Astrocyte (in vitro differentiated cells and primary cell): ENCODE results near the gene CD46. TPM values are rescaled to one million over a fixed set of nuclear protein-coding genes. Genes with fewer than 3 reads are reported as not detected.

Source experiments
- DNase-seq: peaks from one replicate; pipeline ENCODE4 v3.0.0-alpha.2; 2010; ENCODE audit warnings: low read depth
- FAIRE-seq: peaks from 2 replicates; lab custom pipeline; 2011; peaks lifted over from hg19 to GRCh38; lab: Jason Lieb, UNC
- H2AFZ ChIP-seq: 2 replicates; pipeline ENCODE4 v1.6.0; 2012; ENCODE audit warnings: low read depth, low read length, inconsistent platforms
- H3K27ac ChIP-seq: 2 replicates; pipeline ENCODE4 v1.5.1; 2011; ENCODE audit warnings: low read depth, low read length, inconsistent platforms
- H3K27me3 ChIP-seq: 2 replicates; pipeline ENCODE4 v1.6.0; 2011; ENCODE audit warnings: low read length, inconsistent platforms; ENCODE audit not compliant: insufficient read depth
- H3K36me3 ChIP-seq: 2 replicates; pipeline ENCODE4 v1.5.1; 2011; ENCODE audit warnings: low read length, inconsistent platforms; ENCODE audit not compliant: insufficient read depth
- H3K4me1 ChIP-seq: 2 replicates; pipeline ENCODE4 v1.5.1; 2011; ENCODE audit warnings: low read length, inconsistent platforms; ENCODE audit not compliant: insufficient read depth
- H3K4me2 ChIP-seq: 2 replicates; pipeline ENCODE4 v1.6.0; 2012; ENCODE audit warnings: low read length, inconsistent platforms
- H3K4me3 ChIP-seq: 2 replicates; pipeline ENCODE4 v1.5.1; 2011; ENCODE audit warnings: low read depth, mild to moderate bottlenecking, low read length, inconsistent platforms; ENCODE audit not compliant: insufficient read depth
- H3K79me2 ChIP-seq: 2 replicates; pipeline ENCODE4 v1.6.0; 2012; ENCODE audit warnings: mild to moderate bottlenecking, low read length, inconsistent platforms; ENCODE audit not compliant: insufficient read depth
- H3K9ac ChIP-seq: 2 replicates; pipeline ENCODE4 v1.6.0; 2012; ENCODE audit warnings: mild to moderate bottlenecking, low read length, inconsistent platforms
- H3K9me3 ChIP-seq: 2 replicates; pipeline ENCODE4 v1.5.1; 2012; ENCODE audit warnings: low read depth, mild to moderate bottlenecking, low read length, inconsistent platforms; ENCODE audit not compliant: insufficient read depth
- H4K20me1 ChIP-seq: 2 replicates; pipeline ENCODE4 v1.6.0; 2012; ENCODE audit warnings: low read length, inconsistent platforms; ENCODE audit not compliant: insufficient read depth
- H3K27ac Mint-ChIP-seq: one replicate; pipeline ENCODE4 v1.8.0; 2021; ENCODE audit warnings: mild to moderate bottlenecking, mixed read lengths; ENCODE audit not compliant: unreplicated experiment
- H3K27me3 Mint-ChIP-seq: one replicate; pipeline ENCODE4 v1.8.0; 2021; ENCODE audit warnings: low read depth, mixed read lengths; ENCODE audit not compliant: unreplicated experiment
- H3K36me3 Mint-ChIP-seq: one replicate; pipeline ENCODE4 v1.8.0; 2021; ENCODE audit warnings: low read depth, mixed read lengths; ENCODE audit not compliant: unreplicated experiment
- H3K4me1 Mint-ChIP-seq: one replicate; pipeline ENCODE4 v1.8.0; 2021; ENCODE audit warnings: low read depth, mixed read lengths; ENCODE audit not compliant: unreplicated experiment
- H3K4me3 Mint-ChIP-seq: one replicate; pipeline ENCODE4 v1.8.0; 2021; ENCODE audit warnings: mild to moderate bottlenecking, moderate library complexity, mixed read lengths; ENCODE audit not compliant: unreplicated experiment
- H3K9me3 Mint-ChIP-seq: one replicate; pipeline ENCODE4 v1.8.0; 2021; ENCODE audit warnings: mild to moderate bottlenecking, mixed read lengths; ENCODE audit not compliant: unreplicated experiment
- EZH2 ChIP-seq: IDR thresholded peaks from 2 replicates; pipeline ENCODE4 v1.6.1; 2012; ENCODE audit warnings: mild to moderate bottlenecking, low read length, inconsistent platforms; ENCODE audit not compliant: insufficient read depth
- total RNA-seq: library from RNA; stranded (reverse); gene quantifications from 2 replicates; pipeline ENCODE4 v1.2.1, GENCODE V29; 2021
- TF ChIP-seq, protein P1 (sequence below): IDR thresholded peaks from 2 replicates; pipeline ENCODE4 v1.5.1; 2011; ENCODE audit warnings: low read depth, mild to moderate bottlenecking, inconsistent platforms, low read length, moderate library complexity; ENCODE audit not compliant: insufficient read depth

CD46 gene
- total RNA-seq, 1 donor from 2014 or later: 176 TPM

DNA sequence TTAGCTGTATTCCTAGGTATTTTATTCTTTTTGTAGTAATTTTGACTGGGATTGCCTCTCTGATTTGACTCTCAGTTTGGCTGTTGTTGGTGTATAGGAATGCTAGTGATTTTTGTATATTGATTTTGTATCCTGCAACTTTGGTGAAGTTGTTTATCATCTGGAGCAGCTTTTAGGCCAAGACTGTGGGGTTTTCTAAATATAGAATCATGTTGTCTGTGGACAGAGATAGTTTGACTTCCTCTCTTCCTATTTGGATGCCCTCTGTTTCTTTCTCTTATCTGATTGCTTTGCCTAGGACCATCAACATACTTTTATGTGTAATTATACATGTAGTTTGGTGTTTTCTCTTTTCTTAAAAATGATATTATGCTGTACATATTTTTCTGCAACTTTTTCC, 27.2 kb downstream of the CD46 start:
- no peak overlapping the region for H3K27ac ChIP-seq
- peaks cover 12% of the 10 kb centered on the region for H4K20me1 ChIP-seq
- no peak for DNase-seq
- no peaks in the 10 kb centered on the region for H3K9me3 ChIP-seq
- no peak overlapping the region for H3K9ac ChIP-seq
- H3K4me1 ChIP-seq: no peaks in the 10 kb centered on the region
- no peak overlapping the region for H3K27ac Mint-ChIP-seq
- no peaks in the 10 kb centered on the region for H3K9me3 Mint-ChIP-seq
- FAIRE-seq: no peak
- no peaks in the 10 kb centered on the region for H3K27me3 ChIP-seq
- no peaks in the 10 kb centered on the region for H3K36me3 ChIP-seq
- no peak for TF ChIP-seq EZH2
- TF ChIP-seq, protein P1, sequence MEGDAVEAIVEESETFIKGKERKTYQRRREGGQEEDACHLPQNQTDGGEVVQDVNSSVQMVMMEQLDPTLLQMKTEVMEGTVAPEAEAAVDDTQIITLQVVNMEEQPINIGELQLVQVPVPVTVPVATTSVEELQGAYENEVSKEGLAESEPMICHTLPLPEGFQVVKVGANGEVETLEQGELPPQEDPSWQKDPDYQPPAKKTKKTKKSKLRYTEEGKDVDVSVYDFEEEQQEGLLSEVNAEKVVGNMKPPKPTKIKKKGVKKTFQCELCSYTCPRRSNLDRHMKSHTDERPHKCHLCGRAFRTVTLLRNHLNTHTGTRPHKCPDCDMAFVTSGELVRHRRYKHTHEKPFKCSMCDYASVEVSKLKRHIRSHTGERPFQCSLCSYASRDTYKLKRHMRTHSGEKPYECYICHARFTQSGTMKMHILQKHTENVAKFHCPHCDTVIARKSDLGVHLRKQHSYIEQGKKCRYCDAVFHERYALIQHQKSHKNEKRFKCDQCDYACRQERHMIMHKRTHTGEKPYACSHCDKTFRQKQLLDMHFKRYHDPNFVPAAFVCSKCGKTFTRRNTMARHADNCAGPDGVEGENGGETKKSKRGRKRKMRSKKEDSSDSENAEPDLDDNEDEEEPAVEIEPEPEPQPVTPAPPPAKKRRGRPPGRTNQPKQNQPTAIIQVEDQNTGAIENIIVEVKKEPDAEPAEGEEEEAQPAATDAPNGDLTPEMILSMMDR: no peak
- H3K4me3 ChIP-seq: no peak overlapping the region
- H3K27me3 Mint-ChIP-seq: no peaks in the 10 kb centered on the region
- H3K4me2 ChIP-seq: no peak overlapping the region
- peaks cover 12% of the 10 kb centered on the region for H3K36me3 Mint-ChIP-seq
- H3K4me3 Mint-ChIP-seq: no peak overlapping the region
- peaks cover 23% of the 10 kb centered on the region for H3K79me2 ChIP-seq
- peaks cover 5% of the 10 kb centered on the region for H3K4me1 Mint-ChIP-seq
- H2AFZ ChIP-seq: no peak overlapping the region

DNA sequence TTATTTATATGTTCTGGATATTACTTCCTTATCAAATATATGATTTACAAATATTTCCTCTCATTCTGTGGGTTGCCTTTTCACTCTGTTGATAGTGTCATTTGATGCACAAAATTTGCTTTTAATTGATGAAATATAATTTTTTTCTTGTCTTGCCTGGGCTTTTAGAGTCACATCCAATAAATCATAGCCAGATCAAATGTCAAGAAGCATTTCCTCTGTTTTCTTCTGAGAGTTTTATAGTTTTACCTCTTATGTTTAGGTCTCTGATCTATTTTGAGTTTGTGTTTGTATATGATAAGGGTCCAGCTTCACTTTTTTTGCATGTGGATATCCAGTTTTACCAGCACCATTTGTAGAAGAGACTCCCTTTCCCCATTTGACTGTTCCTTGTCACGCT, 29.5 kb downstream of the CD46 start:
- peaks cover 2% of the 10 kb centered on the region for H3K36me3 ChIP-seq
- TF ChIP-seq, protein P1: no peak
- TF ChIP-seq EZH2: no peak
- H2AFZ ChIP-seq: no peak overlapping the region
- H3K9me3 Mint-ChIP-seq: no peaks in the 10 kb centered on the region
- H3K27ac Mint-ChIP-seq: no peak overlapping the region
- no peaks in the 10 kb centered on the region for H3K9me3 ChIP-seq
- peaks cover 12% of the 10 kb centered on the region for H4K20me1 ChIP-seq
- H3K4me1 Mint-ChIP-seq: peaks cover 5% of the 10 kb centered on the region
- no peaks in the 10 kb centered on the region for H3K27me3 ChIP-seq
- no peak overlapping the region for H3K4me2 ChIP-seq
- H3K27ac ChIP-seq: no peak overlapping the region
- H3K79me2 ChIP-seq: peaks cover 23% of the 10 kb centered on the region
- H3K4me1 ChIP-seq: no peaks in the 10 kb centered on the region
- H3K9ac ChIP-seq: no peak overlapping the region
- FAIRE-seq (no peak), DNase-seq (no peak)
- no peak overlapping the region for H3K4me3 Mint-ChIP-seq
- H3K4me3 ChIP-seq: no peak overlapping the region
- H3K27me3 Mint-ChIP-seq: no peaks in the 10 kb centered on the region
- peaks cover 18% of the 10 kb centered on the region for H3K36me3 Mint-ChIP-seq

DNA sequence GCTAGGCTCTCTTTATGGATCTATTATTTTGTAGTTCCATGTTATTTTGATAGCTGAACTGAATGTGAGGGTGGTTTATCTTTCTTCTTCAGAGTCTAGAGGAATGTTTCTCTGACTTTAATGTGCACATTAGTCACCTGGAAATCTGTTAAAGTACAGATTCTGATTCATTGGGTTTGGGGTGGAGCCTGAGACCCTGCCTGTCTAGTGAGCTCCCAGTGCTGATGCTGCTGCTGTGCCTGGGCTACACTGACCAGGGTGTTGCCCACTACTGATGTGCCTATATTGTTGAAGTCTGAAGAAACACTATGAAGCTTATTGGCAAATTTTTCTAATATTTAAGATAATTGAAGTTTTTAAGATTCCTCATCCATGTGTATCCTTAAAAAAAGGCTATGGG, 35.9 kb downstream of the CD46 start:
- peaks cover 2% of the 10 kb centered on the region for H3K36me3 ChIP-seq
- Mint-ChIP-seq H3K27me3 (no peaks in the 10 kb centered on the region), H3K36me3 (peaks cover 6% of the 10 kb centered on the region), H3K4me3 (no peak overlapping the region), H3K9me3 (no peaks in the 10 kb centered on the region), H3K4me1 (peaks cover 11% of the 10 kb centered on the region), H3K27ac (no peak overlapping the region)
- peak; percentile 19 for DNase-seq
- no peaks in the 10 kb centered on the region for H4K20me1 ChIP-seq
- TF ChIP-seq, protein P1: no peak
- no peak for TF ChIP-seq EZH2
- H3K27ac ChIP-seq: no peak overlapping the region
- no peak overlapping the region for H3K4me3 ChIP-seq
- no peak for FAIRE-seq
- no peak overlapping the region for H3K4me2 ChIP-seq
- no peak overlapping the region for H3K9ac ChIP-seq
- no peaks in the 10 kb centered on the region for H3K9me3 ChIP-seq
- H2AFZ ChIP-seq: no peak overlapping the region
- no peaks in the 10 kb centered on the region for H3K4me1 ChIP-seq
- no peaks in the 10 kb centered on the region for H3K79me2 ChIP-seq
- H3K27me3 ChIP-seq: no peaks in the 10 kb centered on the region
